Immature natural killer cell (primary cell): ENCODE results near the gene PGLYRP2. TPM values are rescaled to one million over a fixed set of nuclear protein-coding genes. Genes with fewer than 3 reads are reported as not detected.

Experiments
- DNase-seq, 3 donors: peaks; one replicate each; pipeline ENCODE4 v3.0.0; 2022; ENCODE audit warnings: mixed read lengths in 1 of 3
- H3K27ac Mint-ChIP-seq, 6 donors: one replicate each; pipeline ENCODE4 v1.8.0; 2020; ENCODE audit warnings: mixed read lengths in 6 of 6, mild to moderate bottlenecking in 5 of 6, inconsistent platforms in 4 of 6, moderate library complexity in 3 of 6
- H3K27me3 Mint-ChIP-seq, 3 donors: one replicate each; pipeline ENCODE4 v1.8.0; 2020 to 2021; ENCODE audit warnings: low read depth in 3 of 3, mild to moderate bottlenecking in 3 of 3, mixed read lengths in 3 of 3, moderate library complexity in 3 of 3, inconsistent platforms in 1 of 3
- H3K36me3 Mint-ChIP-seq, 3 donors: one replicate each; pipeline ENCODE4 v1.8.0; 2020; ENCODE audit warnings: mixed read lengths in 3 of 3, inconsistent platforms in 2 of 3, mild to moderate bottlenecking in 2 of 3
- H3K4me1 Mint-ChIP-seq, 2 donors: one replicate each; pipeline ENCODE4 v1.8.0; 2020; ENCODE audit warnings: inconsistent platforms in 2 of 2, mild to moderate bottlenecking in 2 of 2, mixed read lengths in 2 of 2, moderate library complexity in 1 of 2
- H3K4me3 Mint-ChIP-seq, 5 donors: one replicate each; pipeline ENCODE4 v1.8.0; 2020; ENCODE audit warnings: mild to moderate bottlenecking in 5 of 5, mixed read lengths in 5 of 5, inconsistent platforms in 3 of 5, moderate library complexity in 3 of 5
- H3K9me3 Mint-ChIP-seq, 6 donors: one replicate each; pipeline ENCODE4 v1.8.0; 2020; ENCODE audit warnings: mild to moderate bottlenecking in 6 of 6, mixed read lengths in 6 of 6, inconsistent platforms in 4 of 6, moderate library complexity in 3 of 6
- polyA plus RNA-seq, 3 donors: library from polyadenylated mRNA; unstranded; fragments of 300-500 nt; fragmentation: Illumina TruSeq; gene quantifications; one replicate each; pipeline ENCODE4 v1.2.3, GENCODE V29; 2021

PGLYRP2 gene
- polyA plus RNA-seq, 3 donors from 2014 or later: 0.10 to 0.17 TPM; not detected in 1

GRCh38 chr19:15447057-15447456, 32.2 kb downstream of the PGLYRP2 start:
- Mint-ChIP-seq H3K4me1 (peaks cover 23 to 24% of the 10 kb centered on the region in 2 donors), H3K27ac (peak overlapping the region in 1 of 6 donors; percentile 83), H3K9me3 (no peaks in the 10 kb centered on the region), H3K27me3 (peaks cover 0 to 8% (median 2%) of the 10 kb centered on the region in 3 donors), H3K4me3 (no peak overlapping the region), H3K36me3 (peaks cover 3 to 10% (median 4%) of the 10 kb centered on the region in 3 donors)
- no peak for DNase-seq

- Mint-ChIP-seq H3K4me1 (peaks cover 15 to 16% of the 10 kb centered on the region in 2 donors), H3K9me3 (no peaks in the 10 kb centered on the region), H3K27ac (no peak overlapping the region), H3K27me3 (peaks cover 0 to 8% (median 2%) of the 10 kb centered on the region in 3 donors), H3K36me3 (peaks cover 0 to 3% (median 3%) of the 10 kb centered on the region in 3 donors), H3K4me3 (no peak overlapping the region)
- DNase-seq: no peak
Measured at GRCh38 chr19:15445807-15446376, 33.4 kb downstream of the PGLYRP2 start.

GRCh38 chr19:15445227-15445605, 34.1 kb downstream of the PGLYRP2 start:
- no peaks in the 10 kb centered on the region for H3K9me3 Mint-ChIP-seq
- H3K27ac Mint-ChIP-seq: no peak overlapping the region
- peaks cover 0 to 3% (median 3%) of the 10 kb centered on the region in 3 donors for H3K36me3 Mint-ChIP-seq
- DNase-seq: no peak
- H3K4me3 Mint-ChIP-seq: no peak overlapping the region
- H3K4me1 Mint-ChIP-seq: peaks cover 10% of the 10 kb centered on the region in 2 donors
- peaks cover 0 to 4% (median under 1%) of the 10 kb centered on the region in 3 donors for H3K27me3 Mint-ChIP-seq

DNA sequence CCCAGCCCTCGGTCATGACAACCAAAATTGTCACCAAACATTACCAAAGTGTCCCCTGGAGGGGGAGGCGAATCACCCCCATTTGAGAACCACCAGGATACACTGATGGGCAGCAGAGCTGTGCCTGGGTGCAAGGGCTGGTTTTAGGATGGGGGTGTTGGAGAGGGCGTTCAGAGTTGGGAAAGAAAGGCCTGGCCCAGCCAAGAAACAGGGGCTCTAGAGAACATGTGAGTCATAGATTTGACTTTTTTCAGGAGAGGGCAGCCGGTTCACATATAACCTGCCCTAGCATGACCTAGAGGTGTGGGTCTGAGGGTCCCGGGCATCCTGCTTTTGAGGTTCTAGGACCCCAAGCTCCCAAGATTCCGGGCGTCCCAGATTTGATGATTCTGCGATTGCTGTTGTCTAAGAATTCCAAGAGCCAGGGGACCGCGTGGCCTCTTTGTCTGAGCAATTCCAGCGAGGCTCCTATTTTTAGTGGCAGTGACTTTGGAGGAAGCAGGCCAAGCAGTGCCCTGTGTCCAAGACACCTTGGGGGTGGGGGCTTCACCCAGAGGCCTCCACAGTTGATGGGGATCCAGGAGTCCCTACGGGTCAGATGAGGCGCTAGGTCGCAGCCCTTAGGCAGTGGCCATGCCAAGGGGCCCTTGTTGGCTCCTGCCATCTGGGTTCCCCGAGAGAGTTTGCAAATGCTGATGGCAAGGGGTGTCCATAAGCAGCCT, 34.6 kb downstream of the PGLYRP2 start:
- Mint-ChIP-seq H3K27ac (no peak overlapping the region), H3K36me3 (peaks cover 0 to 3% (median 3%) of the 10 kb centered on the region in 3 donors), H3K9me3 (no peaks in the 10 kb centered on the region), H3K4me3 (no peak overlapping the region), H3K4me1 (peaks cover 7 to 8% of the 10 kb centered on the region in 2 donors), H3K27me3 (peaks cover 0 to 2% (median 0%) of the 10 kb centered on the region in 3 donors)
- DNase-seq: no peak

- H3K4me3 Mint-ChIP-seq: no peak overlapping the region
- H3K27ac Mint-ChIP-seq: no peak overlapping the region
- H3K36me3 Mint-ChIP-seq: peaks cover 0 to 3% (median 3%) of the 10 kb centered on the region in 3 donors
Measured at GRCh38 chr19:15443838-15444237, 35.5 kb downstream of the PGLYRP2 start.

DNA sequence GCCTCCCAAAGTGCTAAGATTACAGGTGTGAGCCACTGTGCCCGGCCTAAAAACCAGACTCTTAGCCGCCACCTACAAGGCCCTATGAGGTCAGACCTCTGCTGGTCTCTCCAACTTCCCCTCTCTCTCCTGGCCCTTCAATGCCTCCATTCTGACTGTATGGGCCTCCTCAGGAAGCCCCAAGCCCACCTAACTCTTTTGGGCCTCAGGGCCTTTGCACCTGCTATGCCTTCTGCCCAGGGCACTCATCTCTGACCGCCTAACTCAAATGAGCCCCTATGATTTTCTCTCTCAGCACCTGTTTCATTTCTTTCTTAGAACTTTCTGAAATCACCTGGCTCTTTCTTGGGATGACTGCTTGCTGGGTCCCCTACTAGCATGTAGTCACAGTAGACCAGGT, 36.0 kb downstream of the PGLYRP2 start:
- Mint-ChIP-seq H3K27me3 (no peaks in the 10 kb centered on the region), H3K36me3 (peaks cover 0 to 3% (median 3%) of the 10 kb centered on the region in 3 donors), H3K4me1 (peaks cover under 1 to 1% of the 10 kb centered on the region in 2 donors), H3K27ac (peak overlapping the region in 1 of 6 donors; percentile 37), H3K9me3 (no peaks in the 10 kb centered on the region), H3K4me3 (no peak overlapping the region)
- no peak for DNase-seq

More at GRCh38 chr19:15443838-15444237, 35.5 kb downstream of the PGLYRP2 start:
- DNase-seq: no peak
- Mint-ChIP-seq H3K4me1 (peaks cover 6 to 7% of the 10 kb centered on the region in 2 donors), H3K27me3 (peaks cover 0 to 2% (median 0%) of the 10 kb centered on the region in 3 donors), H3K9me3 (no peaks in the 10 kb centered on the region)

DNA sequence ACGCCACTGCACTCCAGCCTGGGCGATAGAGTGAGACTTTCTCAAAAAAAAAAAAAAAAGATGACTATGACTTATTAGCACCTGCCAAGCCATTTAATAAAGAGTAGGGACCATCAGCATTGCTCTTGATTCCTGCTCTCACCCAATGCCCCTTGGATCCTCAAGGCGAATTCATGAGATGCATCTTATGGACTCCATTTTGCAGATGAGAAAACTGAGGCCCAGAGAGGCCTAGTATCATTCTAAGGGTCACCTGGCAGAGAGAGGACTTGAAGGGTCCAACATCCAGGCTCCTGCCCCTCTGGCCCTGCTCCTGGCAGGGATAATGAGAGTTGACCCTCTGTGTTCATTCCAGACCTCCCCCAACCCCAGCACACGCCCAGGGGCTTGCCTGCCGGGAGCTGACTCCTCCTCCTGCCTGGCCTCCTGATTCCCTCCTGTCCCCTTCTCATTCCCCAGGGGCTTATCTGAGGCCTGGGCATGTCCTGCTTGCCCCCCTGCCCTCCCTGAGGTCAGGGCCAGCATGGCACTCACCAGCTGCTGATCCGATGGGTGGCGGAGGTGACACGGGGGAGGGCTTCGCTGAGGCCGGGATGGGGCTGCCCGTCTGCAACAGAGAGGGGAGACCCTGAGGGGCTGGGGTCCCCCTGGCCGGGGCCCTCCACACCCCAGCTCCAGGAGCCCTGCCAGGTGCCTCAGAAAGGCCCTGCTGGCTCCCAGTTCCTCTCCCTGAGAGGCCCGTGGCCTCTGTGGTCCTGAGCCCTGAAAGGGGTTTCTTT, 37.0 kb downstream of the PGLYRP2 start:
- Mint-ChIP-seq H3K27me3 (peaks cover 0 to 2% (median 0%) of the 10 kb centered on the region in 3 donors), H3K27ac (no peak overlapping the region), H3K4me3 (no peak overlapping the region), H3K36me3 (peaks cover 0 to 3% (median 3%) of the 10 kb centered on the region in 3 donors), H3K9me3 (no peaks in the 10 kb centered on the region), H3K4me1 (no peaks in the 10 kb centered on the region)
- DNase-seq: no peak

DNA sequence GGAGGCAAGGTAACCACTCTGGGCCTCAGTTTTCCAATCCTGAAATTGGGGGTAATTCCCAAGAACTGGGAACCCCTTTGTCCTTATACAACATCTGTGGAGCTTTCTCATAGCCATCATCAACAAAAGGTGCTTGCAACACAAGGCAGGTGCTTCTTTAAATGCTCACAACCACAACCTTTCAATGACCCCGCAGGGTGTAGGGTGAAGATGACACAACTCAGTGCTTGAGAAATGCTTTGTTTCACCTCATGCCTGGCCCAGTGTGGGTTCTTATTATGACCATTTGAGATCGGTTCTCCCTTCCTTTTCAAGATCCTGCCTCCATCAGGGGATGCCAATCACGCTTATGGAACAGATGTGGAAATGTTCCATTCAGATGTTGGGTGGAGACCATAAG, 38.0 kb downstream of the PGLYRP2 start:
- Mint-ChIP-seq H3K4me1 (no peaks in the 10 kb centered on the region), H3K27ac (no peak overlapping the region), H3K36me3 (no peaks in the 10 kb centered on the region), H3K9me3 (no peaks in the 10 kb centered on the region), H3K27me3 (peaks cover 0 to 2% (median 0%) of the 10 kb centered on the region in 3 donors), H3K4me3 (no peak overlapping the region)
- DNase-seq: no peak

GRCh38 chr19:15439821-15440641, 39.3 kb downstream of the PGLYRP2 start:
- H3K4me3 Mint-ChIP-seq: no peak overlapping the region
- H3K27ac Mint-ChIP-seq: no peak overlapping the region
- H3K4me1 Mint-ChIP-seq: no peaks in the 10 kb centered on the region
- no peak for DNase-seq
- H3K36me3 Mint-ChIP-seq: no peaks in the 10 kb centered on the region
- peaks cover 0 to 2% (median 0%) of the 10 kb centered on the region in 3 donors for H3K27me3 Mint-ChIP-seq
- no peaks in the 10 kb centered on the region for H3K9me3 Mint-ChIP-seq

GRCh38 chr19:15439078-15439799, 40.1 kb downstream of the PGLYRP2 start:
- Mint-ChIP-seq H3K4me3 (no peak overlapping the region), H3K9me3 (no peaks in the 10 kb centered on the region), H3K27me3 (peaks cover 0 to 2% (median 0%) of the 10 kb centered on the region in 3 donors), H3K27ac (no peak overlapping the region), H3K36me3 (no peaks in the 10 kb centered on the region), H3K4me1 (no peaks in the 10 kb centered on the region)
- DNase-seq: no peak

- H3K36me3 Mint-ChIP-seq: no peaks in the 10 kb centered on the region
- no peak for DNase-seq
- no peaks in the 10 kb centered on the region for H3K9me3 Mint-ChIP-seq
- H3K27me3 Mint-ChIP-seq: peaks cover 0 to 2% (median 0%) of the 10 kb centered on the region in 3 donors
- peaks cover under 1 to 2% of the 10 kb centered on the region in 2 donors for H3K4me1 Mint-ChIP-seq
- H3K4me3 Mint-ChIP-seq: no peak overlapping the region
- H3K27ac Mint-ChIP-seq: no peak overlapping the region
Measured at GRCh38 chr19:15438577-15438976, 40.7 kb downstream of the PGLYRP2 start.

- Mint-ChIP-seq H3K4me1 (peaks cover 6% of the 10 kb centered on the region in 2 donors), H3K36me3 (no peaks in the 10 kb centered on the region), H3K27ac (no peak overlapping the region), H3K27me3 (peaks cover 0 to 4% (median under 1%) of the 10 kb centered on the region in 3 donors), H3K9me3 (no peaks in the 10 kb centered on the region), H3K4me3 (no peak overlapping the region)
- DNase-seq: no peak
Measured at GRCh38 chr19:15438124-15438496, 41.2 kb downstream of the PGLYRP2 start.
